Gastrocnemius medialis (tissue), 4 donors: ENCODE results near the gene EVX2. TPM values are rescaled to one million over a fixed set of nuclear protein-coding genes. Genes with fewer than 3 reads are reported as not detected.

ENCODE experiments used
- ATAC-seq, 2 donors: fragments of 150-250 bp; one replicate each; pipeline ENCODE4 v1.9.1; 2016
- DNase-seq, 2 donors: peaks; one replicate each; pipeline ENCODE4 v3.0.0-alpha.2; 2019
- H3K27ac ChIP-seq, 4 donors: fragments of 200-600 bp; sonication (generic); 1 replicate in 1 of 4; 2 replicates in 3 of 4; pipeline ENCODE4 v1.5.1; 2016 to 2018; ENCODE audit warnings: mild to moderate bottlenecking in 2 of 4, moderate library complexity in 1 of 4
- H3K27me3 ChIP-seq, 3 donors: fragments of 200-600 bp; sonication (generic) in 2 of 3; 1 replicate in 1 of 3; 2 replicates in 2 of 3; pipeline versions ENCODE4 v1.5.1 to v1.6.0; 2016 to 2019; ENCODE audit warnings: mild to moderate bottlenecking in 1 of 3, moderate library complexity in 1 of 3
- H3K36me3 ChIP-seq, 2 donors: fragments of 200-600 bp; sonication (generic) in 1 of 2; one replicate each; pipeline ENCODE4 v1.5.1; 2017 to 2018
- H3K4me1 ChIP-seq, 2 donors: fragments of 200-600 bp; sonication (generic) in 1 of 2; one replicate each; pipeline ENCODE4 v1.5.1; 2016 to 2017; ENCODE audit warnings: mild to moderate bottlenecking in 2 of 2
- H3K4me3 ChIP-seq, 4 donors: fragments of 200-600 bp; sonication (generic) in 3 of 4; 1 replicate in 1 of 4; 2 replicates in 3 of 4; pipeline ENCODE4 v1.5.1; 2016 to 2019; ENCODE audit warnings: mild to moderate bottlenecking in 2 of 4
- H3K9me3 ChIP-seq, 3 donors: fragments of 200-600 bp; sonication (generic) in 2 of 3; 1 replicate in 1 of 3; 2 replicates in 2 of 3; pipeline ENCODE4 v1.5.1; 2016 to 2019
- POLR2A ChIP-seq, 2 donors: fragments of 450-650 bp; IDR thresholded peaks; one replicate each; pipeline ENCODE4 v1.6.1; 2017; ENCODE audit warnings: antibody characterized with exemption in 2 of 2, mild to moderate bottlenecking in 2 of 2, moderate library complexity in 2 of 2
- in situ Hi-C, 4 donors: fragments of 200-750 bp; cut with MboI; loops; one replicate each; pipeline versions ENCODE4 v1.15.0 to v1.8.0; 2017; ENCODE audit warnings: low sequenced_read_pairs in 4 of 4
- intact Hi-C: fragments of 100-400 bp; cut with DNase I; formaldehyde crosslinking; loops from one replicate; pipeline ENCODE4 v1.15.1; 2023; ENCODE audit warnings: low total_unique reads
- total RNA-seq, 4 donors: library from RNA; depleted of rRNA; stranded (reverse); fragments of >200 nt; gene quantifications; one replicate each; pipeline versions ENCODE4 v1.1.0 to v1.2.3, GENCODE V29; 2016
- TF ChIP-seq, protein P1 (sequence below), 5 experiments: fragments of 450-650 bp in 3 of 5; fragments of 200-600 bp in 2 of 5; sonication (generic) in 2 of 5; IDR thresholded peaks in 4 of 5; conservative IDR thresholded peaks in 1 of 5; 1 replicate in 4 of 5; 2 replicates in 1 of 5; pipeline ENCODE4 v1.5.1; 2016 to 2019; ENCODE audit warnings: antibody characterized with exemption in 5 of 5, mild to moderate bottlenecking in 3 of 5, moderate library complexity in 3 of 5

Gene EVX2
- total RNA-seq, 4 donors from 2014 or later: not detected

DNA sequence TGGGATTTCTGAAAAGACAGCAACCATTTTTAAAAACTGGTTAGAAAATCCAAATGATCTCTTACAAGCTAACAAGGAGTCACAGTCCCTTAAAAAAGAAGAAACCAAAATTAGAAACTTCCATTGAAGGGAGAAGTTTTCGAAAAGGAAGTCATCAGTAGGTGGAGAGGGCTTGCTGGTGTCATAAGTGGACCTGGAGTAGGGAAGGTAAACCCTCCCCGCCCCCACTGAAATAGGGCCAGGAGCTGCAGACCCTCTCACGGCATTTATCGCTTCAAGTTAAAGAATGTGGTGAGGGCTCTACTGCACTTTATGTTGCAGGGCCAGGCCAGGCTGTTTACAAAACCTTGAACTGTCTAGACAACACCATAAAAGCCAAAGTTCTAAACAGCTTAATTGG lies 26.2 kb upstream of the EVX2 start:
- no peak for DNase-seq
- in situ Hi-C loops: loop anchor here in 2 of 4 donors (25.0 kb wide), 1 partner anchor 702 kb away; no protein-coding TSS in a partner anchor
- H3K9me3 ChIP-seq: no peaks in the 10 kb centered on the region
- intact Hi-C loops: loop anchor here (5.0 kb wide), 1 partner anchor 33 kb away; no protein-coding TSS in a partner anchor
- H3K27me3 ChIP-seq: peaks cover 93 to 96% (median 96%) of the 10 kb centered on the region in 3 donors
- no peaks in the 10 kb centered on the region for H3K36me3 ChIP-seq
- ATAC-seq: no peak
- H3K27ac ChIP-seq: no peak overlapping the region
- no peak for TF ChIP-seq POLR2A (IDR thresholded peaks at IDR 0.05)
- TF ChIP-seq, protein P1, sequence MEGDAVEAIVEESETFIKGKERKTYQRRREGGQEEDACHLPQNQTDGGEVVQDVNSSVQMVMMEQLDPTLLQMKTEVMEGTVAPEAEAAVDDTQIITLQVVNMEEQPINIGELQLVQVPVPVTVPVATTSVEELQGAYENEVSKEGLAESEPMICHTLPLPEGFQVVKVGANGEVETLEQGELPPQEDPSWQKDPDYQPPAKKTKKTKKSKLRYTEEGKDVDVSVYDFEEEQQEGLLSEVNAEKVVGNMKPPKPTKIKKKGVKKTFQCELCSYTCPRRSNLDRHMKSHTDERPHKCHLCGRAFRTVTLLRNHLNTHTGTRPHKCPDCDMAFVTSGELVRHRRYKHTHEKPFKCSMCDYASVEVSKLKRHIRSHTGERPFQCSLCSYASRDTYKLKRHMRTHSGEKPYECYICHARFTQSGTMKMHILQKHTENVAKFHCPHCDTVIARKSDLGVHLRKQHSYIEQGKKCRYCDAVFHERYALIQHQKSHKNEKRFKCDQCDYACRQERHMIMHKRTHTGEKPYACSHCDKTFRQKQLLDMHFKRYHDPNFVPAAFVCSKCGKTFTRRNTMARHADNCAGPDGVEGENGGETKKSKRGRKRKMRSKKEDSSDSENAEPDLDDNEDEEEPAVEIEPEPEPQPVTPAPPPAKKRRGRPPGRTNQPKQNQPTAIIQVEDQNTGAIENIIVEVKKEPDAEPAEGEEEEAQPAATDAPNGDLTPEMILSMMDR (IDR thresholded peaks at IDR 0.05 in 4 of 5, conservative IDR thresholded peaks at IDR 0.05 in 1 of 5): no peak
- no peak overlapping the region for H3K4me3 ChIP-seq
- peaks cover 6 to 10% of the 10 kb centered on the region in 2 donors for H3K4me1 ChIP-seq

DNA sequence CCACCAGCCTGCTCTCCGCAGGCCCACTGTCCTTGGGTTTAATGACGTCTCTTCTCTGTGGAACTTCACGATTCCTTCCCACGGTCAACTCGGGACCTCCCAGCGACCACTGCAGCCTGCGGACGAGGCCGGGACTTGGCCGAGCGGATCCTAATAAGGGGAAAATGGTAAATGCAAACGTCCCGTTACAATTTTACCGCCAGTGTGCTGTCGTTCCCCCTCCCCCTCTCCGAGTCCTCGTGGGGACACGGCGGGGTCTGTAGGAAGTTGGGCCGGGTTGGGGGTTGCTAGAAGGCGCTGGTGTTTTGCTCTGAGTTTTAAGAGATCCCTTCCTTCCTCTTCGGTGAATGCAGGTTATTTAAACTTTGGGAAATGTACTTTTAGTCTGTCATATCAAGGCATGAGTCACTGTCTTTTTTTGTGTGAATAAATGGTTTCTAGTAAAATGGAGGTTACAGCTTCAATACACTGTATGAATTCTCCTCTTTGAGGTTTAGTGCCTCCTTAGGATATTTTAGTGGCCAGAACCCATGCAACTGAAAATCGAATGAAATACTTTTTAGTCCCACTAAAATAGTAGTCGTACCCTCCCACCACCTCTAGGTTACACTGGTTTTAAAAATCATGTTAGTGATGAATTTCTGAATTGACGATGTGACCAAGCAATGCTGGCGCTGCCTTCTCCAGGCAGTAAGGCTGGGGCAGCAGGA lies 25.6 kb upstream of the EVX2 start:
- no peak overlapping the region for H3K4me3 ChIP-seq
- DNase-seq (no peak), ATAC-seq (no peak)
- H3K4me1 ChIP-seq: peaks cover 9 to 12% of the 10 kb centered on the region in 2 donors
- intact Hi-C loops (no loop called here), in situ Hi-C loops (loop anchor here in 2 of 4 donors (25.0 kb wide), 1 partner anchor 703 kb away; no protein-coding TSS in a partner anchor)
- no peak overlapping the region for H3K27ac ChIP-seq
- H3K36me3 ChIP-seq: no peaks in the 10 kb centered on the region
- no peaks in the 10 kb centered on the region for H3K9me3 ChIP-seq
- TF ChIP-seq, protein P1 (IDR thresholded peaks at IDR 0.05 in 4 of 5, conservative IDR thresholded peaks at IDR 0.05 in 1 of 5): no peak
- TF ChIP-seq POLR2A (IDR thresholded peaks at IDR 0.05): no peak
- peaks cover 93 to 96% (median 96%) of the 10 kb centered on the region in 3 donors for H3K27me3 ChIP-seq

DNA sequence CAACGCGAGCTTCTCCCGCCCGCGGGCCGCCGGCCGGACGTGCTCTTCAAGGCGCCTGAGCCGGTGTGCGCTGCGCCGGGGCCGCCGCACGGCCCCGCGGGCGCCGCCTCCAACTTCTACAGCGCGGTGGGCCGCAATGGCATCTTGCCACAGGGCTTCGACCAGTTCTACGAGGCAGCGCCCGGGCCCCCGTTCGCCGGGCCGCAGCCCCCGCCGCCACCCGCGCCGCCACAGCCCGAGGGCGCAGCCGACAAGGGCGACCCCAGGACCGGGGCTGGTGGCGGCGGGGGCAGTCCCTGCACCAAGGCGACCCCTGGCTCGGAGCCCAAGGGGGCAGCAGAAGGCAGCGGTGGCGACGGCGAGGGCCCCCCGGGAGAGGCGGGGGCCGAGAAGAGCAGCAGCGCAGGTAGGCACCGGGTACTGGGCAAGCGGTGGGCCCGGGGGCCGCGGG lies 24.0 kb upstream of the EVX2 start:
- TF ChIP-seq, protein P1 (IDR thresholded peaks at IDR 0.05 in 4 of 5, conservative IDR thresholded peaks at IDR 0.05 in 1 of 5): no peak
- no peak for TF ChIP-seq POLR2A (IDR thresholded peaks at IDR 0.05)
- H3K36me3 ChIP-seq: no peaks in the 10 kb centered on the region
- H3K27me3 ChIP-seq: peaks cover 92 to 96% (median 96%) of the 10 kb centered on the region in 3 donors
- ATAC-seq (no peak), DNase-seq (no peak)
- H3K4me1 ChIP-seq: peaks cover 14 to 16% of the 10 kb centered on the region in 2 donors
- no peak overlapping the region for H3K27ac ChIP-seq
- in situ Hi-C loops: loop anchor here in 2 of 4 donors (25.0 kb wide), 1 partner anchor 705 kb away; no protein-coding TSS in a partner anchor
- H3K4me3 ChIP-seq: peak overlapping the region in 1 of 4 donors; percentile 24
- H3K9me3 ChIP-seq: no peaks in the 10 kb centered on the region
- intact Hi-C loops: no loop called here

DNA sequence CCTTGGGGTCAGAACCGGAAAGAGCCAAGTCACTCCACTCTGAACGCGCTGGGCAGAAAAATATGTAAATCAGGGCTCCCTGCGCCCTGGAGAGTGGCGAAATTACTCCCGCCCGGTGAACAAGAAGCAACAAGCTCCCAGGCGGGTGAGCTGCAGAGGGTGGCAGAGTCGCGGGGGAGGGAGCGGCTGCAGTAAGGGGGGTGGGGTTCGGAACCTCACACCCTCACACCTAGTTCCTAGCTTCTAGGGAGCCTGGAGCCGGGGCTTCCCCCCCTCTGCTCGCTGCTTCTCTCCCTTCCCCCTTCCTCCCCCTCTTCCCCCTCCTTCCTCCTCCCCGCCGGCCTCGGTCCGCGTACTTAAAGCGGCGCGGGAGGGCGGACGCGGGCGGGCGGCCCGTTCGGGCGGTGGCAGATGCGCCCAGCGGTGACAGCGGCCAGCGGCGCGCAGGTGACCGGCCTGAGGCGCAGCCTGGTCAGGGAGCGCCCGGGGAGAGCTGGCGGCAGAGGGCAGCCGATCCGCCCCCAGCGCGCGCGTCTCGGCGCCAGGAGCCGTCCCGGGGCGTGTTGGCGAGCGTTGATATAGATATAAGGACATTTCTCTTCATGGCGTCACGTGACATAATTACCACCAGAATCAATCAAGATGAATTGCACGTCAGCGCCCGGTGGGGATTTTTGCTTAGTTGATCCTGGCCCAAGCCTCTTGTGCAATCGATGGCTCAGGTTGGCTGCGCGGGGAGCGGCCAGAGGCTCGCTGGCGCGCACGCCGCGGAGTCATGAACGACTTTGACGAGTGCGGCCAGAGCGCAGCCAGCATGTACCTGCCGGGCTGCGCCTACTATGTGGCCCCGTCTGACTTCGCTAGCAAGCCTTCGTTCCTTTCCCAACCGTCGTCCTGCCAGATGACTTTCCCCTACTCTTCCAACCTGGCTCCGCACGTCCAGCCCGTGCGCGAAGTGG lies 23.1 kb upstream of the EVX2 start, which contains the start of gene HOXD11:
Gene HOXD11, plus strand, starts transcription at position 700 of the 959 bp plus-strand sequence. Its CDS starts 76 bp downstream, at position 776.
- Histone ChIP-seq H3K27ac (no peak within 1 kb of the TSS), H3K9me3 (no peaks in the 10 kb centered on the region), H3K4me1 (peaks cover 14 to 16% of the 10 kb centered on the region in 2 donors), H3K36me3 (no peaks in the 10 kb centered on the region), H3K4me3 (peak within 1 kb of the TSS; percentile 34 to 52 (median 40)), H3K27me3 (peaks cover 92 to 96% (median 96%) of the 10 kb centered on the region in 3 donors)
- DNase-seq (no peak), ATAC-seq (peak; percentile 37 to 51)
- in situ Hi-C loops (loop anchor here in 2 of 4 donors (25.0 kb wide), 1 partner anchor 705 kb away; no protein-coding TSS in a partner anchor), intact Hi-C loops (no loop called here)
- no peak for TF ChIP-seq POLR2A (IDR thresholded peaks at IDR 0.05)
- TF ChIP-seq, protein P1 (IDR thresholded peaks at IDR 0.05 in 4 of 5, conservative IDR thresholded peaks at IDR 0.05 in 1 of 5): no peak
